GM12878 (cell line): ENCODE measurements around the gene SHD.
A peak's percentile ranks its signal among the peaks of the same experiment; 100 is the strongest.

Experiments
- BRCA1 ChIP-seq: IDR thresholded peaks from 2 replicates; pipeline ENCODE4 v1.6.1; 2011; ENCODE audit warnings: low read depth, low read length, improper control_type of control experiment
- CTCF ChIP-seq, 3 experiments: IDR thresholded peaks in 2 of 3; conservative IDR thresholded peaks in 1 of 3; 2 replicates each; pipeline ENCODE4 v1.5.1; 2011; ENCODE audit warnings: low read depth in 3 of 3, low read length in 3 of 3, mild to moderate bottlenecking in 3 of 3, control low read depth in 2 of 3, moderate library complexity in 2 of 3, inconsistent platforms in 1 of 3, mixed read lengths in 1 of 3; ENCODE audit not compliant: control insufficient read depth in 2 of 3, insufficient read depth in 1 of 3; ENCODE audit errors: extremely low read depth in 1 of 3
- EZH2 ChIP-seq: IDR thresholded peaks from 2 replicates; pipeline ENCODE4 v1.6.1; 2012; ENCODE audit warnings: low read depth, mild to moderate bottlenecking, control low read depth, inconsistent platforms, low read length, borderline replicate concordance; ENCODE audit not compliant: control insufficient read depth
- NFXL1 ChIP-seq: fragments of 450-650 bp; IDR thresholded peaks from 2 replicates; pipeline ENCODE4 v1.6.1; 2017; ENCODE audit warnings: antibody characterized with exemption, mild to moderate bottlenecking, borderline replicate concordance
- REST ChIP-seq: IDR thresholded peaks from 2 replicates; pipeline ENCODE4 v1.6.1; 2012; ENCODE audit warnings: mild to moderate bottlenecking, low read depth, low read length

GRCh38 chr19:4256563-4256962, 22.5 kb upstream of the SHD start:
- TF ChIP-seq EZH2: no peak
- TF ChIP-seq BRCA1: no peak
- no peak for TF ChIP-seq REST
- no peak for TF ChIP-seq NFXL1
- 0 out of 6 replicates have a peak, but pooled peaks of 1 of the 3 experiments have one; percentile 20 for TF ChIP-seq CTCF (IDR thresholded peaks at IDR 0.05 in 2 of 3, conservative IDR thresholded peaks at IDR 0.05 in 1 of 3; ENCODE audit: control insufficient read depth in 2 of 3, extremely low read depth in 1 of 3, insufficient read depth in 1 of 3, low read depth in 3 of 3, low read length in 3 of 3)
